GM12878 (cell line): ENCODE measurements around the gene GOSR1. TPM values are rescaled to one million over a fixed set of nuclear protein-coding genes. Genes with fewer than 3 reads are reported as not detected.
"Not testable (repeated sequence)": the region's sequence is repeated elsewhere in the genome, so short reads cannot be mapped to it uniquely, and the experiment has no call there.

ENCODE experiments used
- ATAC-seq: fragments of 200-7000 bp; cut with Tn5 transposase; 3 replicates; pipeline ENCODE4 v1.9.1; 2020; ENCODE audit warnings: mild to moderate bottlenecking, moderate library complexity
- BruUV-seq: library from RNA; stranded (reverse); fragments of 400-500 nt; replicated peaks from 2 replicates; lab custom pipeline; 2021; lab: Mats Ljungman, UMichigan
- CTCF ChIA-PET: fragments of 300-600 bp; sonication (Branson Sonifier 250); formaldehyde crosslinking; extraction: SDS; loops from one replicate; lab custom pipeline; 2021; ENCODE audit warnings: inconsistent platforms; lab: Yijun Ruan, JAX
- POLR2A ChIA-PET: fragments of 350-600 bp; formaldehyde crosslinking; extraction: SDS; loops from one replicate; lab custom pipeline; 2021; ENCODE audit warnings: inconsistent platforms; lab: Charles Lee
- RAD21 ChIA-PET: fragments of 300-600 bp; sonication (Branson Sonifier 250); formaldehyde crosslinking; loops from one replicate; lab custom pipeline; 2023; ENCODE audit warnings: antibody characterized with exemption; ENCODE audit not compliant: unreplicated experiment; lab: Charles Lee
- SMC1A ChIA-PET: fragments of 300-600 bp; sonication (Branson Sonifier 250); formaldehyde crosslinking; loops from one replicate; lab custom pipeline; 2023; ENCODE audit not compliant: unreplicated experiment, uncharacterized antibody; lab: Charles Lee
- DNase-seq: peaks from one replicate; pipeline ENCODE4 v3.0.0-alpha.2; 2011; ENCODE audit warnings: low read depth, low spot score
- FAIRE-seq: peaks from 3 replicates; lab custom pipeline; 2011; peaks lifted over from hg19 to GRCh38; lab: Jason Lieb, UNC
- H2AFZ ChIP-seq: 2 replicates; pipeline ENCODE4 v1.6.0; 2011; ENCODE audit warnings: low read depth, low read length, control low read depth; ENCODE audit not compliant: control insufficient read depth
- H3K27ac ChIP-seq: 2 replicates; pipeline ENCODE4 v1.5.1; 2011; ENCODE audit warnings: control low read depth; ENCODE audit not compliant: control insufficient read depth, insufficient read depth
- H3K27me3 ChIP-seq, 2 experiments: replicated peaks in 1 of 2; 2 replicates each; pipeline versions ENCODE4 v1.6.0 to v1.6.1; 2011; ENCODE audit warnings: low read length in 1 of 2; ENCODE audit not compliant: control insufficient read depth in 2 of 2, insufficient read depth in 2 of 2
- H3K36me3 ChIP-seq, 2 experiments: 2 replicates each; pipeline ENCODE4 v1.5.1; 2011; ENCODE audit warnings: low read length in 1 of 2; ENCODE audit not compliant: control insufficient read depth in 2 of 2, insufficient read depth in 2 of 2
- H3K4me1 ChIP-seq: 2 replicates; pipeline ENCODE4 v1.6.1; 2011; ENCODE audit warnings: mild to moderate bottlenecking, low read length, moderate library complexity, mixed read lengths; ENCODE audit not compliant: control insufficient read depth, insufficient read depth
- H3K4me2 ChIP-seq: 2 replicates; pipeline ENCODE4 v1.6.0; 2011; ENCODE audit warnings: control low read depth; ENCODE audit not compliant: control insufficient read depth, insufficient read depth
- H3K4me3 ChIP-seq: fragments of 200-600 bp; sonication (generic); 2 replicates; pipeline ENCODE4 v1.5.1; 2016
- H3K79me2 ChIP-seq: 2 replicates; pipeline ENCODE4 v1.6.0; 2011; ENCODE audit warnings: low read length; ENCODE audit not compliant: control insufficient read depth, insufficient read depth
- H3K9ac ChIP-seq: 2 replicates; pipeline ENCODE4 v1.8.0; 2011; ENCODE audit warnings: low read length, control low read depth, mixed read lengths; ENCODE audit not compliant: control insufficient read depth, insufficient read depth
- H3K9me3 ChIP-seq: replicated peaks from 3 replicates; pipeline ENCODE4 v1.5.1; 2011; ENCODE audit warnings: mild to moderate bottlenecking, low read length; ENCODE audit not compliant: control insufficient read depth, insufficient read depth
- H4K20me1 ChIP-seq: 2 replicates; pipeline ENCODE4 v1.6.0; 2011; ENCODE audit not compliant: control insufficient read depth, insufficient read depth
- RB1 ChIP-seq: fragments of 450-650 bp; formaldehyde crosslinking; IDR thresholded peaks from 2 replicates; pipeline ENCODE4 v1.6.1; 2017; ENCODE audit warnings: mild to moderate bottlenecking, borderline replicate concordance
- RUNX3 ChIP-seq: IDR thresholded peaks from 2 replicates; pipeline ENCODE4 v1.6.1; 2012; ENCODE audit warnings: low read length, inconsistent platforms
- ZNF592 ChIP-seq: fragments of 450-650 bp; IDR thresholded peaks from 2 replicates; pipeline ENCODE4 v1.6.1; 2017; ENCODE audit warnings: mild to moderate bottlenecking, moderate library complexity
- WGBS: methylation state at CpG from one replicate; pipeline ENCODE4 v1.1.6; 2016; ENCODE audit warnings: low lambda C conversion rate; ENCODE audit not compliant: insufficient replicate concordance, insufficient coverage; ENCODE audit errors: missing lambda C conversion rate; 5-methylcytosine and 5-hydroxymethylcytosine counted together
- in situ Hi-C: fragments of 300-500 bp; cut with MboI; formaldehyde crosslinking; loops from 9 replicates; pipeline ENCODE4 v1.14.3; 2018; ENCODE audit warnings: mixed read lengths
- intact Hi-C: fragments of 100-400 bp; cut with micrococcal nuclease; formaldehyde crosslinking; loops from one replicate; pipeline ENCODE4 v1.14.2; 2022; ENCODE audit not compliant: unreplicated experiment
- polyA plus RNA-seq, 11 experiments: library from polyadenylated mRNA; depleted of rRNA in 4 of 11; unstranded in 6 of 11; stranded (reverse) in 5 of 11; fragments of >200 nt; fragmentation: Nextera tagmentation in 4 of 11; fragmentation: Illumina TruSeq in 1 of 11; extraction: Ambion mirVana in 4 of 11; extraction: Trizol in 1 of 11; gene quantifications; 1 replicate in 1 of 11; 2 replicates in 10 of 11; pipeline versions ENCODE4 v1.2.1 to v1.2.3, GENCODE V29; 2011 to 2016; ENCODE audit warnings: inconsistent platforms in 2 of 11, missing spikeins in 2 of 11, low read depth in 1 of 11
- total RNA-seq, 4 experiments: library from RNA; depleted of rRNA in 3 of 4; stranded (reverse); fragments of >200 nt in 3 of 4; fragmentation: Illumina TruSeq in 1 of 4; extraction: Trizol in 1 of 4; gene quantifications; 2 replicates each; pipeline versions ENCODE4 v1.2.1 to v1.2.3, GENCODE V29; 2013 to 2021

The GOSR1 gene
- total and polyA plus RNA-seq, 10 of the 15 experiments (the other 5 are each of a cell fraction or from before 2014, with no cell fraction given) = 21.4 to 99.3 (median 42.9) TPM

DNA sequence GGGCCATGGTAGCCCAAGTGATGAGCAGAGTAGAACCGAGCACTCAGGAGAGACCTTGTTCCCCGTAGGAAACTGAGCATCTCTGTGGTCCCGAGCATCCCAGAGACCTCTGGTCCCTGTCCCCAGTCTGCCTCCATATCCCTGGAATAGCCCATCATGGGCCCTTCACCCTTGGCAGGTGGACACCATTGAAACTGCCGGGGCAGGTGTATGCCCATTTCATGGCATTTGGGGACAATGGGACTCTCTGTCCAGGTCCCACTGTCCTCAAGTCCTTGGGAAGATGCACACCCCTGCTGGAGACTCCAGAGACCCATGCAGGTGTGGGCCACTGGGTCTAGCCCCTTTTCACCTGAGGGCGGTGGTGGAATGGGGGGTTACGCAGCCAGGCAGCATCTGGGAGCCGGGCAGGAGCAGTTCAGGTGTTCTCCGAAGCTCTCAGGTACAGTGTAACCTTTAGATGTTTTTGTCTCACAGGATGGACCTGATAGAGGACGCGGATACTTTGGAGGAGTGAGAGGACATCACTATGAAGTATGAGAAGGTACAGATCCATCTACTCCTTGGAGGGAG lies 75.9 kb downstream of the GOSR1 start (continued):
- no peak for TF ChIP-seq ZNF592
- no peak for TF ChIP-seq RB1
- TF ChIP-seq RUNX3 = no peak

- H3K27me3 ChIP-seq, ATAC-seq, H3K9me3 ChIP-seq, DNase-seq, H3K36me3 ChIP-seq, H3K9ac ChIP-seq, SMC1A ChIA-PET, in situ Hi-C loops, H3K4me2 ChIP-seq, H3K27ac ChIP-seq, H2AFZ ChIP-seq, intact Hi-C loops, BruUV-seq, CTCF ChIA-PET, FAIRE-seq, H3K79me2 ChIP-seq, H4K20me1 ChIP-seq, RAD21 ChIA-PET, H3K4me3 ChIP-seq: not testable (repeated sequence)
- 96% methylated on average over 3 of the region's 4 CpGs for WGBS
- peaks cover 10% of the 10 kb centered on the region for H3K4me1 ChIP-seq
- POLR2A ChIA-PET = interaction anchor here (1.0 kb wide), 1 partner anchor 215 kb away, joined by 3 read pairs; no protein-coding TSS in a partner anchor
Measured at GRCh38 chr17:30553823-30554440, 76.7 kb downstream of the GOSR1 start.
